Panc1 (cell line): ENCODE results near the gene DR1.

Experiments used
- CTCF ChIP-seq: fragments of 450-650 bp; IDR thresholded peaks from 2 replicates; pipeline ENCODE4 v1.5.1; 2017; ENCODE audit warnings: mild to moderate bottlenecking
- POLR2AphosphoS5 ChIP-seq: IDR thresholded peaks from 2 replicates; pipeline ENCODE4 v1.6.1; 2012; ENCODE audit warnings: mild to moderate bottlenecking, low read depth, low read length, moderate library complexity
- REST ChIP-seq, 2 experiments: IDR thresholded peaks; 2 replicates each; pipeline ENCODE4 v1.6.1; 2011 to 2012; ENCODE audit warnings: low read depth in 2 of 2, control low read depth in 1 of 2, low read length in 1 of 2, mild to moderate bottlenecking in 1 of 2, moderate library complexity in 1 of 2; ENCODE audit not compliant: insufficient read depth in 1 of 2
- SIN3A ChIP-seq: IDR thresholded peaks from 2 replicates; pipeline ENCODE4 v1.6.1; 2012; ENCODE audit warnings: low read depth, mild to moderate bottlenecking, low read length, moderate library complexity, borderline replicate concordance; ENCODE audit not compliant: insufficient read depth

GRCh38 chr1:93301131-93301530, 44.6 kb upstream of the DR1 start:
- TF ChIP-seq CTCF (no peak), SIN3A (no peak), REST (IDR thresholded peaks at IDR 0.05; ENCODE audit: insufficient read depth in 1 of 2, low read depth in 2 of 2, low read length in 1 of 2) (no peak), POLR2AphosphoS5 (no peak)
